KMS-11 (cell line): ENCODE results near the gene BFSP1.

ENCODE experiments used
- H2AFZ ChIP-seq: fragments of 200-600 bp; sonication (generic); 2 replicates; pipeline ENCODE4 v1.6.1; 2016; ENCODE audit warnings: antibody characterized with exemption, mixed run types, low read depth
- H3K27ac ChIP-seq: fragments of 200-600 bp; sonication (generic); 2 replicates; pipeline ENCODE4 v1.6.1; 2016; ENCODE audit warnings: mild to moderate bottlenecking, mixed run types
- H3K27me3 ChIP-seq: fragments of 200-600 bp; sonication (generic); 2 replicates; pipeline ENCODE4 v1.6.1; 2017; ENCODE audit warnings: mild to moderate bottlenecking, low read depth, mixed run types, moderate library complexity; ENCODE audit not compliant: insufficient read depth
- H3K36me3 ChIP-seq: fragments of 200-600 bp; sonication (generic); 2 replicates; pipeline ENCODE4 v1.6.1; 2017; ENCODE audit warnings: mild to moderate bottlenecking, mixed run types; ENCODE audit not compliant: insufficient read depth
- H3K4me1 ChIP-seq: fragments of 200-600 bp; sonication (generic); 2 replicates; pipeline ENCODE4 v1.6.1; 2016; ENCODE audit warnings: mild to moderate bottlenecking, low read depth, mixed run types; ENCODE audit not compliant: poor library complexity, severe bottlenecking
- H3K4me2 ChIP-seq: fragments of 200-600 bp; sonication (generic); 2 replicates; pipeline ENCODE4 v1.7.0; 2016; ENCODE audit warnings: mild to moderate bottlenecking, mixed run types
- H3K4me3 ChIP-seq: fragments of 200-600 bp; sonication (generic); IDR thresholded peaks from 2 replicates; pipeline ENCODE4 v1.6.1; 2017; ENCODE audit warnings: low read depth, low read length, mixed read lengths; ENCODE audit not compliant: insufficient read depth
- H3K79me2 ChIP-seq: fragments of 200-600 bp; sonication (generic); 2 replicates; pipeline ENCODE4 v1.6.1; 2016; ENCODE audit warnings: low read depth, mixed run types; ENCODE audit not compliant: insufficient read depth
- H3K9ac ChIP-seq: fragments of 200-600 bp; sonication (generic); 2 replicates; pipeline ENCODE4 v1.6.1; 2016; ENCODE audit warnings: mild to moderate bottlenecking, mixed run types
- H4K20me1 ChIP-seq: fragments of 200-600 bp; sonication (generic); 2 replicates; pipeline ENCODE4 v1.6.1; 2016; ENCODE audit warnings: mild to moderate bottlenecking, mixed run types; ENCODE audit not compliant: insufficient read depth
- TF ChIP-seq, protein P1 (sequence below): fragments of 200-600 bp; sonication (generic); conservative IDR thresholded peaks from 2 replicates; pipeline ENCODE4 v1.6.1; 2017; ENCODE audit warnings: low read depth, mild to moderate bottlenecking, antibody characterized with exemption, low read length, moderate library complexity, mixed read lengths

Gene BFSP1

DNA sequence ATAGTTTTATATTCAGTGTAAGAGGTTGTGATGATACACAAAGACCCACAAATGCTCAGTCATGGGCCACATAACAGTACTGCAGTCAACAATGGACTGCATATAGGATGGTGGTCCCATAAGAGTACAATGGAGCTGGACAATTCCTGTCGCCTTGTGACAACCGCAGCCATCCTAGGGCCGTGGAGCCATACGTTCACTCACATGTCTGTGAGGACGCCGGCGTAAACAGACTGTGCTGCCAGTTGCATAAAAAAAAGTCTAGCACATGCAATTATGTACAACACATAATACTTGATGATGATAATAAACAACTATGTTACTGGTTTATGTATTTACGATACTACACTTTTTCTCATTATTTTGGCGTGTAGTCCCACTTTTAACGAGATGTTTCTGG lies 30.9 kb downstream of the BFSP1 start:
- Histone ChIP-seq H4K20me1 (no peaks in the 10 kb centered on the region), H3K36me3 (no peaks in the 10 kb centered on the region), H3K9ac (no peak overlapping the region), H3K4me1 (no peaks in the 10 kb centered on the region), H2AFZ (no peak overlapping the region), H3K27me3 (no peaks in the 10 kb centered on the region), H3K27ac (no peak overlapping the region), H3K79me2 (no peaks in the 10 kb centered on the region), H3K4me2 (no peak overlapping the region), H3K4me3 (no peak overlapping the region)
- TF ChIP-seq, protein P1, sequence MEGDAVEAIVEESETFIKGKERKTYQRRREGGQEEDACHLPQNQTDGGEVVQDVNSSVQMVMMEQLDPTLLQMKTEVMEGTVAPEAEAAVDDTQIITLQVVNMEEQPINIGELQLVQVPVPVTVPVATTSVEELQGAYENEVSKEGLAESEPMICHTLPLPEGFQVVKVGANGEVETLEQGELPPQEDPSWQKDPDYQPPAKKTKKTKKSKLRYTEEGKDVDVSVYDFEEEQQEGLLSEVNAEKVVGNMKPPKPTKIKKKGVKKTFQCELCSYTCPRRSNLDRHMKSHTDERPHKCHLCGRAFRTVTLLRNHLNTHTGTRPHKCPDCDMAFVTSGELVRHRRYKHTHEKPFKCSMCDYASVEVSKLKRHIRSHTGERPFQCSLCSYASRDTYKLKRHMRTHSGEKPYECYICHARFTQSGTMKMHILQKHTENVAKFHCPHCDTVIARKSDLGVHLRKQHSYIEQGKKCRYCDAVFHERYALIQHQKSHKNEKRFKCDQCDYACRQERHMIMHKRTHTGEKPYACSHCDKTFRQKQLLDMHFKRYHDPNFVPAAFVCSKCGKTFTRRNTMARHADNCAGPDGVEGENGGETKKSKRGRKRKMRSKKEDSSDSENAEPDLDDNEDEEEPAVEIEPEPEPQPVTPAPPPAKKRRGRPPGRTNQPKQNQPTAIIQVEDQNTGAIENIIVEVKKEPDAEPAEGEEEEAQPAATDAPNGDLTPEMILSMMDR = no peak

DNA sequence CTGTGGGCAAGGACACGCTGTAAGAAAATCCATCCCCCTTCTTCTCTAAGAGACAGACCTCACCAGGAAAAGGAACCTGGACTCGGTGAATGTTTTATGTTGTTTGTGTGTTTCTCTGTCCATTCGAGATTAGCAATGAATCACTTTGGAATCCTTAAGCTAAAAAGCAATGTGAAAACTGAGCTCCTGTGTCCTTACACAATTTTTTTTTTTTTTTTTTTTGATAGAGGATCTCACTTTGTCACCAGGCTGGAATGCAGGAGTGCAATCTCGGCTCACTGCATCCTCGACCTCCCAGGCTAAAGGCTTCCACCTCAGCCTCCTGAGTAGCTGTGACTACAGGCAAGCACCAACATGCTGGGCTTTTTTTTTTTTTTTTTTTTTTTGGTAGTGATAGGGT lies 32.1 kb downstream of the BFSP1 start:
- Histone ChIP-seq H3K4me2 (no peak overlapping the region), H3K36me3 (no peaks in the 10 kb centered on the region), H2AFZ (no peak overlapping the region), H3K27ac (no peak overlapping the region), H3K4me3 (no peak overlapping the region), H3K9ac (no peak overlapping the region), H3K79me2 (no peaks in the 10 kb centered on the region), H3K4me1 (no peaks in the 10 kb centered on the region), H3K27me3 (no peaks in the 10 kb centered on the region), H4K20me1 (no peaks in the 10 kb centered on the region)
- TF ChIP-seq, protein P1 = no peak

DNA sequence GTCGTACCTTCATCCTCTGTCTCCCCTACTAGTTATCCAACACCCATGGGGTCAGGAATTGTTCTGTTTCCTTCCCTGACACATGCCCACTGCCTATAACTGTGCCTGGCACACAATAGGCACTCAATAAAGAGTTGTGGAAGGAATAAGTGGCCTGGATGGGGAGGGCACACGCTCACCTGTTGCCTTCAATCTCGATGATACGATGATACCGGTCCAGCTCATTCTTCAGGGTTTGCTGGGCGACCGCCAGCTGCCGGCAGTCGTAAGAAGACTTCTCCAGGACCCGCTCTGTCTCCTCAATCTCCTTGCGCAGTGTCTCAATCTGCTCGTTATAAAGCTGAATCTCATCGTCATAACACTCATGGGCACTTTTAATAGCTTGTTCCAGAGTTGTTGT lies 32.5 kb downstream of the BFSP1 start:
- no peaks in the 10 kb centered on the region for H3K4me1 ChIP-seq
- no peak overlapping the region for H3K4me2 ChIP-seq
- no peaks in the 10 kb centered on the region for H3K27me3 ChIP-seq
- H3K79me2 ChIP-seq = no peaks in the 10 kb centered on the region
- H3K36me3 ChIP-seq = no peaks in the 10 kb centered on the region
- H3K27ac ChIP-seq = no peak overlapping the region
- H4K20me1 ChIP-seq = no peaks in the 10 kb centered on the region
- TF ChIP-seq, protein P1 = no peak
- no peak overlapping the region for H3K9ac ChIP-seq
- no peak overlapping the region for H2AFZ ChIP-seq
- no peak overlapping the region for H3K4me3 ChIP-seq

DNA sequence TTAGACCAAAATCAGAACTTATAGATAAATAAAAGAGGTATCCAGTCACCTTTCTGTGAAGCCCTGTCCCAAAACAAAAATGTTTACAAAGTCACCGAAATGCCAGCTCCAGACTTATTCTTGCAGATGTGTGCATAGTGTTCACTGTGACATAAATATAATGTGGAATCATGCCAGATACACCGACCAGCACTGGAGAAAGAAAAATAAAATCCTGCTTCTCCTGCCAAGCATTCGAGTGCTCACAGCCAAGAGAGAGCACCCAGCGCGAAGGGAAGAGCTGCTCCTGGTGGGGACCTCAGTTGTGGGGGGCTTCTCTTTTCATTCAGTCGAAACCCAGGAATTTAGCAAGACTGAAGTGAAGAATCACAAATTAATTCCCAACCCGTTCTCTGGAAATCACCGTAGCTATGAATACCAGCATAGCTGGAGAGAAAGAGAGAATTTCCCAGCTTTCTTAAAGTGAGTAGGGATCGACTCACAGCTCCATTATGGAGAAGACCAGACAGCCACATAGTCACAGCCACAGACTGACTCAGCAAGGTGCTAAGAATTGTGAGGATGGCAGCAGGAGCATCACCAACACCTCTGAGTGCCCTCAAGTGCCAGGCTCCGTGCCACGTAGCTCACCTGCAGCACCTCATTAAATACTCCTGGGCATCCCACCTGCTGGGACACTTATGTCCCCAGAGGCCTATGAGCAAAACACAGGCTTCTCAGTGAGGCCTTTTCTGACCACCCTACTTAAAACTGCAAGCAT lies 33.2 kb downstream of the BFSP1 start:
- Histone ChIP-seq H3K36me3 (no peaks in the 10 kb centered on the region), H3K4me2 (no peak overlapping the region), H3K27me3 (no peaks in the 10 kb centered on the region), H3K4me1 (no peaks in the 10 kb centered on the region), H4K20me1 (no peaks in the 10 kb centered on the region), H3K79me2 (no peaks in the 10 kb centered on the region), H3K27ac (no peak overlapping the region), H3K4me3 (no peak overlapping the region), H2AFZ (no peak overlapping the region), H3K9ac (no peak overlapping the region)
- TF ChIP-seq, protein P1 = no peak
